AG09309 (cell line): ENCODE measurements around the gene GARIN1A.

Experiments used
- DNase-seq: peaks from one replicate; pipeline ENCODE4 v3.0.0-alpha.2; 2010; ENCODE audit warnings: low read depth
- H3K4me3 ChIP-seq: 2 replicates; pipeline ENCODE4 v1.5.1; 2011; ENCODE audit warnings: mild to moderate bottlenecking, low read depth, low read length, moderate library complexity; ENCODE audit not compliant: control insufficient read depth
- CTCF ChIP-seq: IDR thresholded peaks from 2 replicates; pipeline ENCODE4 v1.5.1; 2011; ENCODE audit warnings: mild to moderate bottlenecking, low read depth, low read length, inconsistent platforms; ENCODE audit not compliant: insufficient read depth, control insufficient read depth; ENCODE audit errors: missing control alignments

GARIN1A gene

GRCh38 chr7:128701062-128701785 is 29.1 kb downstream of the GARIN1A start:
- no peak for DNase-seq
- no peak overlapping the region for H3K4me3 ChIP-seq
- no peak for TF ChIP-seq CTCF

GRCh38 chr7:128703609-128704241 is 31.6 kb downstream of the GARIN1A start:
- no peak for TF ChIP-seq CTCF
- no peak overlapping the region for H3K4me3 ChIP-seq
- no peak for DNase-seq

GRCh38 chr7:128705891-128706333 is 33.8 kb downstream of the GARIN1A start:
- DNase-seq, result no peak
- no peak for TF ChIP-seq CTCF
- H3K4me3 ChIP-seq, result no peak overlapping the region

- no peak for DNase-seq
- TF ChIP-seq CTCF, result no peak
- H3K4me3 ChIP-seq, result no peak overlapping the region
These were observed 35.7 kb downstream of the GARIN1A start for GRCh38 chr7:128707752-128708151.

GRCh38 chr7:128708235-128708634 is 36.1 kb downstream of the GARIN1A start:
- H3K4me3 ChIP-seq, result no peak overlapping the region
- DNase-seq, result no peak
- no peak for TF ChIP-seq CTCF

- H3K4me3 ChIP-seq, result no peak overlapping the region
- DNase-seq, result no peak
- no peak for TF ChIP-seq CTCF
These were observed 36.7 kb downstream of the GARIN1A start for GRCh38 chr7:128708824-128709223.

GRCh38 chr7:128710481-128710880 is 38.4 kb downstream of the GARIN1A start:
- DNase-seq, result no peak

More at GRCh38 chr7:128710481-128710880, 38.4 kb downstream of the GARIN1A start:
- TF ChIP-seq CTCF, result no peak
- no peak overlapping the region for H3K4me3 ChIP-seq
